ENCODE data around the gene TMEM191C. TPM values are rescaled to one million over a fixed set of nuclear protein-coding genes. Genes with fewer than 3 reads are reported as not detected.
"Not testable (repeated sequence)": the region's sequence is repeated elsewhere in the genome, so short reads cannot be mapped to it uniquely, and the experiment has no call there.

TMEM191C gene
- total RNA-seq, 2 experiments from 2014 or later = 5.1 to 5.4 TPM

DNA sequence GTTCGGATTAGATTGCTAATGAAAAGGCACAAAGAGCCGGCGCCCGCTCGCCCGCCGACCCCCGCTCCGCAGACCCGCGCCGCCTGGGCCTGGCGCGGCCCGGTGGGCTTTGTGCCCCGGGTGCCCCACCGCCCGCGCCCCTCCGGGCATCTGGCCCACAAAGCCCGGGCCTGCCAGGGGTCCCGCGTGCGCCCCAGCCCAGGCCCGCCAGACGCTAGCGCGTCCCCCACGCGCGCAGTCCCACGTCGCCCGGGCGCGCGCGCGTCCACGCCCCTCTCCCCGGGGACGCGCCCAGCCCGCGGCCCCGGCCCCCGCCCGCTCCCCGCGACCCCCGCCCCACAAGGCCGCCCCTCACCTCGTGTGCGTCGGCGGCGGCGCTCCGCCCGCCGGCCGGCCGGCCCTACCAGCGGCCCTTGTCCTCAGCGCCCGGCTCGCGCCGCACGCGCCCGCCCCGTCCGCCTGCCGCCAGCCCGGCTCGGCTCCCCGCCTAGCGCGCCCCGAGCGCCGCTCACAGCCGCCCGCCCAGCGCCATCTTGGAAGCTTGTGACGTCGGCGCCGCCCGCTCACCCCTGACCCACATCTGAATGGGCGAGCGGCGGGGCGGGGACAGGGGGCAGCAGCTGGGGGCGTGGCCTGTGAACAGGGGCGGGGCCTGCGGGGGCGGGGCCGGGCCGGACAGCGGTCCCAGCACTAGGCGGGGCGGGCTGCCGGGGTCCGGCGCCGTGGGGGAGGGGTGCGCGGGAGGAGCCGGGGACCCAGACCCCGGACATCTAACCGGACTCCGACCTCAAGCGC lies 50.0 kb downstream of the TMEM191C start:
- POLR2A ChIA-PET, H3K27me3 Mint-ChIP-seq, H3K4me1 Mint-ChIP-seq, H3K9me3 Mint-ChIP-seq, H3K36me3 Mint-ChIP-seq, H3K4me3 Mint-ChIP-seq, H3K27ac Mint-ChIP-seq, DNase-seq: not testable (repeated sequence)
- ATAC-seq (ENCODE audit: low read depth) = peak; percentile 89

Other genes starting within 250 kb of the TMEM191C start
- gene RIMBP3B, start 83.6 kb upstream of the TMEM191C start, total RNA-seq = 1 to 10 TPM in 1 of 2 experiments, under 1 TPM in 1; 0.89 to 1.1 TPM
- 1 to 10 TPM; 6.8 to 7.0 TPM for gene HIC2, start 50.0 kb upstream of the TMEM191C start, total RNA-seq
- 1 to 10 TPM; 1.0 to 1.1 TPM for gene RIMBP3C, start 84.1 kb downstream of the TMEM191C start, total RNA-seq
- 10 to 100 TPM; 49.3 to 51.5 TPM for gene UBE2L3, start 100.3 kb downstream of the TMEM191C start, total RNA-seq
- 10 to 100 TPM; 45.3 to 46.7 TPM for gene YDJC, start 162.6 kb downstream of the TMEM191C start, total RNA-seq
- gene CCDC116, start 165.4 kb downstream of the TMEM191C start, total RNA-seq = under 1 TPM; 0.50 to 0.79 TPM
- 10 to 100 TPM; 36.0 to 39.7 TPM for gene SDF2L1, start 174.9 kb downstream of the TMEM191C start, total RNA-seq
- 10 to 100 TPM; 67.0 to 73.1 TPM for gene PPIL2, start 198.6 kb downstream of the TMEM191C start, total RNA-seq

Data from activated naive CD8-positive, alpha-beta T cell treated with anti-CD3 and anti-CD28 coated beads, Interleukin-2, amount 10 ng/mL, durations not matched to agents 7 days and 5 days (primary cell).